RPMI8226 (cell line): ENCODE results near the gene CHST13.
"Not testable (repeated sequence)": the region's sequence is repeated elsewhere in the genome, so short reads cannot be mapped to it uniquely, and the experiment has no call there.

Source experiments
- DNase-seq: peaks from one replicate; pipeline ENCODE4 v3.0.0-alpha.2; 2015

Gene CHST13

GRCh38 chr3:126527006-126527405 is 3.1 kb downstream of the CHST13 start:
- DNase-seq: no peak

- DNase-seq: no peak
These were observed 3.7 kb downstream of the CHST13 start for GRCh38 chr3:126527455-126528211.

GRCh38 chr3:126528419-126528799 is 4.5 kb downstream of the CHST13 start:
- no peak for DNase-seq

GRCh38 chr3:126528800-126529541 is 5.0 kb downstream of the CHST13 start:
- DNase-seq: no peak

GRCh38 chr3:126529585-126530170 is 5.7 kb downstream of the CHST13 start:
- no peak for DNase-seq

- no peak for DNase-seq
These were observed 6.5 kb downstream of the CHST13 start for GRCh38 chr3:126530171-126531050.

GRCh38 chr3:126531051-126531330 is 7.0 kb downstream of the CHST13 start:
- no peak for DNase-seq

GRCh38 chr3:126533506-126533905 is 9.6 kb downstream of the CHST13 start:
- DNase-seq: no peak

GRCh38 chr3:126534716-126535115 is 10.8 kb downstream of the CHST13 start:
- not testable (repeated sequence) for DNase-seq

- DNase-seq: no peak
These were observed 11.7 kb downstream of the CHST13 start for GRCh38 chr3:126535636-126536035.

- no peak for DNase-seq
These were observed 12.2 kb downstream of the CHST13 start for GRCh38 chr3:126536126-126536525.

- peak; percentile 53 for DNase-seq
These were observed 13.3 kb downstream of the CHST13 start for GRCh38 chr3:126537116-126537729.

- no peak for DNase-seq
These were observed 13.9 kb downstream of the CHST13 start for GRCh38 chr3:126537730-126538281.

- DNase-seq: peak; percentile 82
These were observed 14.4 kb downstream of the CHST13 start for GRCh38 chr3:126538316-126538715.

- peak; percentile 25 for DNase-seq
These were observed 15.0 kb downstream of the CHST13 start for GRCh38 chr3:126538966-126539365.

GRCh38 chr3:126539558-126540250 is 15.7 kb downstream of the CHST13 start:
- DNase-seq: no peak

- peak; percentile 85 for DNase-seq
These were observed 16.4 kb downstream of the CHST13 start for GRCh38 chr3:126540342-126540849.

GRCh38 chr3:126540951-126541627 is 17.1 kb downstream of the CHST13 start:
- no peak for DNase-seq

- no peak for DNase-seq
These were observed 17.8 kb downstream of the CHST13 start for GRCh38 chr3:126541628-126542339.
